Measurements from ENCODE around the gene ZNF850. TPM values are rescaled to one million over a fixed set of nuclear protein-coding genes. Genes with fewer than 3 reads are reported as not detected.

The ZNF850 gene
- polyA plus RNA-seq, 1 experiment = 1.2 TPM

- ChIA-PET POLR2A (no interaction called here), CTCF (no interaction called here)
- no peak overlapping the region for H3K27ac ChIP-seq (ENCODE audit: low read depth, low read length)
- no peaks in the 10 kb centered on the region for H3K27me3 ChIP-seq (ENCODE audit: control insufficient read depth, insufficient read depth, low read length)
- no peak for TF ChIP-seq CTCF (IDR thresholded peaks at IDR 0.05; ENCODE audit: low read depth, low read length)
- peak overlapping the region; percentile 98 for H3K4me3 ChIP-seq (ENCODE audit: low read depth, low read length)
- DNase-seq (ENCODE audit: low read depth, low spot score) = no peak
- peaks cover 30% of the 10 kb centered on the region for H3K9me3 ChIP-seq (ENCODE audit: control insufficient read depth, insufficient read depth, low read length)
Measured at GRCh38 chr19:36688058-36688457, 84.5 kb downstream of the ZNF850 start.

- no peak within 1 kb of the TSS for H3K27ac ChIP-seq (ENCODE audit: low read depth, low read length)
- ChIA-PET POLR2A (no interaction called here), CTCF (no interaction called here)
Measured at GRCh38 chr19:36687214-36688056, 85.2 kb downstream of the ZNF850 start, which contains the start of gene ZNF567. ZNF567 (plus strand) TSS chr19:36687612; CDS start chr19:36694868, 7,256 bp downstream.

GRCh38 chr19:36686365-36687213 is 86.0 kb downstream of the ZNF850 start:
- CTCF ChIA-PET = no interaction called here
- no peak for TF ChIP-seq CTCF (IDR thresholded peaks at IDR 0.05; ENCODE audit: low read depth, low read length)
- POLR2A ChIA-PET = interaction anchor here (0.6 kb wide), 1 partner anchor 11 kb away, joined by 3 read pairs; no protein-coding TSS in a partner anchor
- Histone ChIP-seq H3K9me3 (ENCODE audit: control insufficient read depth, insufficient read depth, low read length) (peaks cover 29% of the 10 kb centered on the region), H3K27me3 (ENCODE audit: control insufficient read depth, insufficient read depth, low read length) (no peaks in the 10 kb centered on the region), H3K4me3 (ENCODE audit: low read depth, low read length) (peak overlapping the region; percentile 98), H3K27ac (ENCODE audit: low read depth, low read length) (no peak overlapping the region)
- DNase-seq (ENCODE audit: low read depth, low spot score) = no peak

More at GRCh38 chr19:36687214-36688056, 85.2 kb downstream of the ZNF850 start, which contains the start of gene ZNF567:
- TF ChIP-seq CTCF (IDR thresholded peaks at IDR 0.05; ENCODE audit: low read depth, low read length) = no peak
- Histone ChIP-seq H3K9me3 (ENCODE audit: control insufficient read depth, insufficient read depth, low read length) (peaks cover 30% of the 10 kb centered on the region), H3K27me3 (ENCODE audit: control insufficient read depth, insufficient read depth, low read length) (no peaks in the 10 kb centered on the region), H3K4me3 (ENCODE audit: low read depth, low read length) (peak within 1 kb of the TSS; percentile 98)
- peak; percentile 84 for DNase-seq (ENCODE audit: low read depth, low spot score)

GRCh38 chr19:36685835-36686234 is 86.8 kb downstream of the ZNF850 start:
- H3K27ac ChIP-seq (ENCODE audit: low read depth, low read length) = no peak overlapping the region
- POLR2A ChIA-PET = no interaction called here
- no peaks in the 10 kb centered on the region for H3K27me3 ChIP-seq (ENCODE audit: control insufficient read depth, insufficient read depth, low read length)
- no peak overlapping the region for H3K4me3 ChIP-seq (ENCODE audit: low read depth, low read length)
- CTCF ChIA-PET = no interaction called here
- no peak for TF ChIP-seq CTCF (IDR thresholded peaks at IDR 0.05; ENCODE audit: low read depth, low read length)
- no peak for DNase-seq (ENCODE audit: low read depth, low spot score)
- peaks cover 30% of the 10 kb centered on the region for H3K9me3 ChIP-seq (ENCODE audit: control insufficient read depth, insufficient read depth, low read length)
